Stimulated activated CD8-positive, alpha-beta memory T cell treated with anti-CD3 and anti-CD28 coated beads, Interleukin-7, amount 100 ng/mL, for 4 hours (primary cell): ENCODE measurements around the gene DOK7.
A peak's percentile ranks its signal among the peaks of the same experiment; 100 is the strongest.

Experiments
- DNase-seq, 2 donors: peaks; one replicate each; pipeline ENCODE4 v3.0.0-alpha.2; 2020; ENCODE audit warnings: low read depth in 2 of 2

The DOK7 gene

DNA sequence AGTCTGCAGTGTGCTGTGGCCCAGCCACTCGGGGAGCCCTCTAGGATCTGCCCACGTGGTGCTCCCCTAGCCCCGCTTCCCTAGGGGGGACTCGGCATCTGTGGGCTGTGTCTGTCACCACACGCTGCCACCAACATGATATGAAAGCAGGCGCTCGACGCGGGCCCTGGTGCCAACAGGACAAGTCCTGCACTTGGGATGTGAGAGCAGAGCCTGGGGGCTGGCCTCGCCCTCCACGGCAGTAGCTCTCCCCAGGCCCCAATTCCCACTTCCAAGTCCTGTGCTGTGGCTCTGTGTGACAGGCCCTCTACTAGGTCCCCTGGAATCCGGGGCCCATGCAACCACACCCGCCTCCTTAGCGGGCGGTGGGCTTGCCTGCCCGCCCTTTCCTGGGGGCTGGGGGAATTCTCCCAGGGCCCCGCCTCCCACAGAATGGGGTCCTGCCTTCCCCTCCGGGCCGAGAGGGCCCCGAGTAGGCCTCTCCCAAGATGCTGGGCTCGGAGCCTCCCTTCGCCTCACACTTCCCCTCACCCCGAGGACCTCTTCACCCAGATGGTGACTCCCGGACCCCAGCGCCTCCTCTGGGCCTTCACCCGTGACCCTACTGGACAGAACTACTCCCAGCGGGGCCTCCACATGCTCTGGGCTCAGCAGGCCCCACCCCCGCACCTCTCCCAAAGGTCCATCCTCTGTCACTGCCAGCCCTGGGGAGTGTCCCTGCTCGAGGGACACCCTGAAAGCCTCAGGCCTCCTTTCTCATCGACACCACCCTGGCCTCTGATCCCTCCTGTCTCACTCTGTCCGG, 57.9 kb downstream of the DOK7 start:
- DNase-seq, result no peak

DNA sequence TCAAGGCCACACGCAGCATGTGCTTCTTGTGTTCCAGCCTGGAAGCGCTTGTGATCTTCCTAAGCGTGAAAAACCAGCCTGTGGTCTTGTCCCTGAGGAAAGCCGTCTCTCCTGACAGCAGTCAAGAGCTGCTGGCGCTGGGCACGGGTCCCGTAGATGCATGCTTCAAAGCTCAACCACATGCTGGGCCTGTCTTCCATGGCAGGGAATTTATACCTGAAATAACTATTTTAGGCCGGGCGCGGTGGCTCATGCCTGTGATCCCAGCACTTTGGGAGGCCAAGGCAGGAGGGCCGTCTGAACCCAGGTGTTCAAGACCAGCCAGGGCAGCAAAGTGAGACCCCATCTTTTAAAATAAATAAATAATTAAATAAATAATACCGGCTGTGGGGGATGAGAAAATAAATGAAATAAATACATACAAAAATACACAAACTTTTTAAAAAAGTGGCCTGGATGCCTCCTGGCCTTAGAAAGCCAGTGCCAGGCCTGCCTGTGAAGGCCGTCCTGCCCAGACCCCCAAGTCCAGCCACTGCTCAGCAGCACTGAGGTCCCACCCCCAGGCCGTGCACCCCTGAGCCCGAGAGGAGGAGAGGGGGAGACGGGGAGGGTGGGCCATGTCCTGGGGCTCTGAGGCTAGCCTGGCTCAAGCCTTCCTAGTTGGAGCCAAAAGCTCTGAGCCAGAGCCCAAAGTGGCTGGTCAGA, 58.7 kb downstream of the DOK7 start:
- no peak for DNase-seq

DNA sequence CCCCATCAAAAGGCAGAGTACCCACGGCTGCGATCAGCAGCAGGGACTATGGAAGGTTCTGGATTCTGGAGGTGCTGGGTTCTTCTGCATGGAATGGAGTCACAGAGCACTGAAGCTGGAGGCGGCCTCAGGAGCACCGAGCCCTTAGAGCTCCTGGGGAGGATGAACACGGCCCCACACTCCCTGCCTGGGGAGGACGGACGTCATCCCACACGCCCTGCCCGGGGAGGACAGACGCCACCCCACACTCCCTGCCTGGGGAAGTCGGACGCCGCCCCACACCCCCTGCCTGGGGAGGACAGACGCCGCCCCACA, 59.2 kb downstream of the DOK7 start:
- DNase-seq, result no peak

DNA sequence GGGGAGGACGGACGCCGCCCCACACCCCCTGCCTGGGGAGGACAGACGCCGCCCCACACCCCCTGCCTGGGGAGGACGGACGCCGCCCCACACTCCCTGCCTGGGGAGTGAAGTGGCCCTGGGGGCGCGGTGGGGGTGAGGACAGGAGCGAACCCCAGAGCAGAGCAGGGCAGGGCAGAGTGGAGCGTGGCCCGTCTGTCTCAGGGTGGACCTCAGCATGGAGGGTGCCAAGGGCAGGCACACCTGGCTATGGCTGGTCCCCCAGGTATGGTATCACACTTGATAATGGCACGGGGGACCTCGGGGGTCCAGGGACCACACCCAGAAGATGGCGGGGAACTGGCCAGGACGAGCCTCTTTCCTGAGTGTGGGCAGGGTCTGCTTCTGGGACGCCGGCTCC, 59.5 kb downstream of the DOK7 start:
- DNase-seq, result no peak

DNA sequence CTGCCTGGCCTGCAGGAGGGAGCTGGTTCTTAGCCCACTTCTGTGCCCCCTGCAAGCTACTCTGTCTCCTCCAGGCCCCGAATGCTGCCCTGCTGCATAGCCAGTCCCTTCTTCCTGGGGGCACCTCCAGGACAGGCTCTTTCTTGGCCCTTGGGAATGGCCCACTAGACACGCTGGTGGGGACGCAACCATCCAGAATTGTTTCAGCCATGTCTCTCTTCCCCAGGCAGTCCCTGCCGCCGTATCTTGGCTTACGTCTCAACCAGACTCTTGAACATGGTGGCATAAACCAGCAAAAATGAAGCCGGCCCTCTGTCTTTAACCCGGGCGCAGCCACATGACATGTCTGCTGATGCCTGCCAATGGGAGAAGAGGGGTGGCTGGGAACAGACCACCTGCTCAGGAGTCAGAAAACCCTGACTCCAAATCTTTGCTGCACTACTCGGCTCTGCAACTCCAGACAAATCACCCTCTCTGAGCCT, 60.1 kb downstream of the DOK7 start:
- DNase-seq, result no peak

DNA sequence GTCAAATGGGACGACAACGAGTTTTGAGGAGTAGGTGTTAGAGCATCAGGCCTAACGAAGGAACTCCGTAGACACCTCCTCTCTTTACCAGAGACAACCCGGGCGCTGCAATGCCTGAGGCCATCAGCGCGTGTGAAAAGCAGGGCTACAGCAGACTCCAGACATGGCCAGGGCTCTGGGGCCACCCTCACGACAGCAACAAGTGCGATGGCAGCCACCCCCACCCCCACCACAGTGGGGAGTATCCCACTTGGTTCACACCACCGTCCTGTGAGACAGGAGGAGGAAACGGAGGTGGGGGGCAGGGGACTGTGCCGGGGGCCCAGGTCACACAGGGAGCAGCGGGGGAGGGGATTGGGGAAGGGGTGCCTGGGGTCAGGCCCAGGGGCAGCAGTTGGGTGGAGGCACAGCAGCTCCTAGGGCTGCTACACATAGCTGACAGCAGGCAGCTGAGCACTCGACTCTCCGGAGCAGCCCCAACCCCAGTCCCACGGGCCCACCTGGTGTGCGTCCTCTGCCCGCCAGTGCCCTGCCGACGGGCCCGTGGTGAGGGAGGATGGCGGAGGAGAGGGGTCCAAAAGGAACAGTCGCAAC, 60.6 kb downstream of the DOK7 start:
- no peak for DNase-seq

DNA sequence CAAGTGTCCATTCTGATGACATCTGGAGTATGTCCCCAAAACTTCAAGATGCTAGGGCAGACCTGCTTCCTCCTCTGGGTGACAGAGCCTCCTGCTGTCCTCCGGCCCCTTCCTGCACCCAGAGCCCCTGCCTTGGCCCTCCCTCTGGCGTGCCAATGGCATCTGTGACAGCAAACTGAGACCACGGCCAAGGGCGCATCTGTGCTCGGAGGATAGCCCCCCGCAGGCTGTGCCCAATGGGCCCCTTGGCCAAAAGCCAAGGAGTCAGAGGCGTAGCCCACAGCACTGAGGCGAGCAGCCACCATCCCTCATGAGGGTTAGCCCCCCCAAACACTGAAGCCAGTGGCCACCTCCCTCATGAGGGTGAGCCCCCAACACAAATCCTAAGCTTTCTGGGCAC, 61.2 kb downstream of the DOK7 start:
- no peak for DNase-seq

DNA sequence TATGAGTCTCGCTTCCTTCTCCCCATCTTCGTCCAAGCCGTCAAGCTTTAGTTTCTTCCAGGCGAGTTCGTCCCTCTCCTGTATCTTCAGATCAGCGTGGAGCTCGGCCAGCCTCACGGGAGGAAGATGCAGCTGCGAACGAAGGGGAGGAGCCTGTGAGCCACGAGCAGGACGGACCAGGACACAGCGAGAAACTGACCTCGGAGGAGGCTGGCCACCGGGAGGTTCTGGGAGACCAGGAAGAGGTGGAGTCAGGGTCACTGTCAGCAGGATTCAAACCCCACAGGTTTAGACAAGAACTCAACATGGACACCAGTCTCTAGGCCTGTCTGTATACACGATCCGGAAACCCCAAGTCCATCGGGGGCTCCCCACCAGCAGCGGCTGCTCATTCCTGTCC, 61.8 kb downstream of the DOK7 start:
- DNase-seq, result no peak

DNA sequence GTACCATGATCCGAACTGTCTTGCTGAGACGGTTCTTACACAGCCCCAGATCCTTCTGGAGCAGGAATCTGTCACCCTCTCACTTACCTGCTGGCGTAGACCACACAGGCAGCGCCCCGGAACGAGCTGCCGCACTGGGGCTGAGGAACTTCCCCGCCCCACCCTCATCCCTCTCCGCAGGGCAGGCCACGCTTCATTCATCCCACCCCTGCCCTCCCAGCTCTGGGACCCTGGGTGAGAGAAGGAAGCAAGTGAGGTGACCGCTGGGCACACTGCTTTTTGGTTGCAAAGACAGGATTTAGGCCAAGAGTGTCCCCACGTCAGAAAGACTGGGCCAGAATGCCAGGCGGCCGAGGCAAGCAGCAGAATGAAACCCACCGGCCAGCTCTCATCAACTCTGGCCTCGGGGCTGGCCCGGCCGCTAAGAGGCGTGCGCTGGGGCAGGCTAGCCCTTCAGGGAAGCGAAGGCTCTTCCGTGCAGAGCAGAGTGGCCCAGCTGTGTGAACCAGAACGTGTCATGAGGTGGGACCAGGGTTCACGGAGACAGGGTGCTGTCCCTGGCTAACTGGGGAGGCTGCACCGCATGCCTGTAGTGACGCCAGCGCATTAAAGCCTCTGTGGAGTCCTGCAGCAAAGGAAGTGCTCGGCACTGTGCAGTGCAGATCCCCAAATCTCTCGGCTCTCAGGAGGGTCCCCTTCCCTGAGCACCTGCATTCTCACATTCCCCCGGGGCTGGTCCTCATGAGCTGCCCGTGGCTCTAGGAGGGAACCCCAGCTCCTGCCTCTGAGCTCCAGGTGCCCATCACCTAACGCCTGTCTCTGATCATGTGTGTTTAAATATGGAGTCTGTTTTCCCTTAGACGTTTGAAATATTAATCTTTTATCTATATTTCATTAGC, 62.7 kb downstream of the DOK7 start:
- no peak for DNase-seq

DNA sequence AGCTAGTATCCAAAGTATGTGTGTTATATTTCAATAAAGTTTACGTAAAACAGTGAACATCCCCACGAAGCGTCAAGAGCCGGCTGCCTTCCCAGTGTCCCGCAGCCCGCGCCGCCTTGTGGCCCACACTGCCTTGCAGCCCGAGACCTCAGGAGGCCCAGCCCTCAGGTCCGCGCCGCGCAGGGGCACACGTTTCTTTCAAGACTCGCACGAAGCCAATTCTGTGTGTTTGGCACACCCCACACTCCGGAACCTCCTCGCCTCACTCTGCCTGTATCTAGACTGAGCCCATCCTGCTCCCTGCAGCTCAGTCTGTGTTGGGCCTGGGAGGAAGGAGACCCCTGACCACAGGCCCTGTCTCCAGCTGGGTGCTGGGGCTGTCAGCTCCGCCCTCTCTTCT, 63.4 kb downstream of the DOK7 start:
- no peak for DNase-seq

DNA sequence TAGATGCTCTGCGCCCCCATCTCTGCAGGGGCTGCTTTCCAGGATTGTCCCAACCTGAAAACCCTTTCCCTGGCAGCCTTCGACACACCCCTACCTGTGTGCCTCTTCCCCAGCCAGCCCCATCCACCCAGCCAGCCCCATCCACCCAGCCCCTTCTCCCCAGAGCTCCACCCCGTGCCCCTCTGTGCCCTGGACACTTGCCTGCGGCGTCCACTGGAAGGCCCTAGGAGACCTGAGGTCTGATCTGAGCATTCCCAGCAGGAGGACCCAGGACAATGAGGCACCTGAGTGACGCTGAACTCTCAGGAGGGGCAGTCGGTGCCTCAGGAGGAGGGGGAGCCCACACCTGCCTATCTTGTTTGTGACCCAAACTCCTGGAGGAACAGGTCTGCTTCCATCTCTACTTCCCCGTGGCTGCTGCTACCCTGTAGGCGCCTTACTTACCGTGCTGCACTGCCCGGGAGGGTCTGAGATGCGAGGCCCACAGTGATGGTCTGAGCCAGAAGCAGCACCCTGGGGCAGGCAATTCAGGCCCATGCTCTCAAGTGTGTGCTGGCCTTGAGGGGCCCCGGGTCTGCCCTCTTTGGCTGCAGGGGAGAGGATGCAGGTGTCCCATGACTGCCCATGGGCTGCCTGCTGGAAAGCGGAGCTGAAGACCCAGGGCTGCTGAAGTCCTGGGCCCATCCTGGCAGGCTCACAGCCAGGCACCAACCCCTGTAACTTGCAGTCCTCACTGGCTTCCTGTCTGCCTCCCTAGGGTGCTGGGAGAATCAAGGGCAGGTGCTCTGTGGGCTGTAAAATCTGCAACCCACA, 64.2 kb downstream of the DOK7 start:
- DNase-seq, result no peak

DNA sequence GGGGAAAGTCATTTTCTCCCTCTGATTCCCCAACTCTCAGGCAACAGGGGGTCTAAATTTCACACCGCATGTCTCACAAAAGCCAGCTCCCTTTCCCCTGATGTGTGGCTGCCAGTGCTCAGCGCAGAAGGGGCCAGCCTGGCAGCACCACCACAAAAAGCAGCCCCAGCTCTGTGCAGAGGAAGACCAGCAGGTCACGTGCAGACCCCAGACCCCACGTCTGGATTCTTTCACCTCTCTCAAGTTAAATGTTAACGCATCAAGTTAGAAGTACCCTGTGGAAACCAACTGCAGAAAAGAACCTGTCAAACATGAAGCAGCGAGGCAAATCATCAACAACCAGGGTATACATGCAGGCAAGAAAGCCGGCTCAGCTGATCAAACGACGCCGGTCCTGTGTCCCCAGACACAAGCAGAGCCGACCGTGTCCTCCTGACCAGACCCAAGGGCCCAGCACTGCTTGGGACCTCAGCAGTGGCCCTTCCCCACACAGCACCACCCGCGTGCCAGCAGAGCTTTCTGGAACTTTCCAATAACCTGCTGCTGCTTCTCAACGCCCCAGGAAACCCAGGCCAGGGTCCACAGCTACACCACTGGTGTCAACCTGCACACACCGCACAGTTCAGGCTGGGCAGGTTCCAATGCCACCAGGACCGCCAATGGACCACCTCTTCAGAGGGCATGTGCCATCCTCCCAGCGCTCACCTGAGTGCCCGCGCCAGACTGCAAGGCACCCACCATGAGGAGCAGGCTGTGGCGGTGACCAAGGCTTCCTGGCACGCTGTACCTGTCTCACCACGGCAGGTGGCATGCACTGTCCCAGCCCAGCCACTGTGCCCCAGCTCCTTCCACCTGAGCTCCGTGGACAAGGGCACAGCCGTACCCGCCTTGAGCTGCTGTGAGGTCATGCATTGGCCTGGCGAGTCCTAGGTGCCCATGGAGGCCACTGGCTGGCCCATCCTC, 65.1 kb downstream of the DOK7 start:
- no peak for DNase-seq

DNA sequence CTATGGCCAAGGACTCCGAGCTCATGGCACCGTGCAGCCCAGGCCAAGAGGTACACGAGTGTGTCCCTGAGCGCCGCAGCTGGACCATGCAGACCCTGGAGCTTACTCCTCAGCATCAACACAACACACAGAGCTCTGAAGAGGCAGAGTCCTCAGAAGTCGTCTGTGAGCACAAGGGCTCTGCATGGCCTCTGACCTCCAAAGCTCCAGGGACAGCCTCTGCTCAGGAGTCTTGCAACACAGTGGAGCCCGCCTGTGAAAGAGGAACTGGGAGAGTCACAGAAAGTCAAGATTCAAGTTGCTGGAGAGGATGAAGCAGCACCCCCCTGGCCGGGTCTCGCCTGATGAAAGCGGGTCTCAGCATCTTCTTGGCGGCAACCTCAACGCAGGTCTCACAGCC, 66.3 kb downstream of the DOK7 start:
- no peak for DNase-seq

DNA sequence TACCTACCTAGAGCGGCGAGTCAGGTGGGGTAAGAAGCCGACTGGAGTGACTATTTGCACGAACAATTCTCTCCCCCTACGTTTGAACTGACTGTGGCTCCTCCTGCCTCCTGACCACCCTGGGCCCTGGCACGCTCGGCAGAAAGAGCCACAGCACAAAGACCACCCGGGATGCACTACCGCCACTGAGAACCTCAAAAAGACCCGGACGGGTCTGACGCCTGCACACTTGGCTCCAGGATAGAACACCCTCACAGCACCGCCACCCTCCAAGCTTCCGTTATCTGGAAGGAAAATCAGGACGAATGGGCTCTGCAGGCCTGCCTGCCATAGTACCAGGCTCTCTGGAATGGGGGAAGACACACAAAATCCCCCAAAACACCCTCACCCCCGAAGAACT, 66.9 kb downstream of the DOK7 start:
- no peak for DNase-seq

DNA sequence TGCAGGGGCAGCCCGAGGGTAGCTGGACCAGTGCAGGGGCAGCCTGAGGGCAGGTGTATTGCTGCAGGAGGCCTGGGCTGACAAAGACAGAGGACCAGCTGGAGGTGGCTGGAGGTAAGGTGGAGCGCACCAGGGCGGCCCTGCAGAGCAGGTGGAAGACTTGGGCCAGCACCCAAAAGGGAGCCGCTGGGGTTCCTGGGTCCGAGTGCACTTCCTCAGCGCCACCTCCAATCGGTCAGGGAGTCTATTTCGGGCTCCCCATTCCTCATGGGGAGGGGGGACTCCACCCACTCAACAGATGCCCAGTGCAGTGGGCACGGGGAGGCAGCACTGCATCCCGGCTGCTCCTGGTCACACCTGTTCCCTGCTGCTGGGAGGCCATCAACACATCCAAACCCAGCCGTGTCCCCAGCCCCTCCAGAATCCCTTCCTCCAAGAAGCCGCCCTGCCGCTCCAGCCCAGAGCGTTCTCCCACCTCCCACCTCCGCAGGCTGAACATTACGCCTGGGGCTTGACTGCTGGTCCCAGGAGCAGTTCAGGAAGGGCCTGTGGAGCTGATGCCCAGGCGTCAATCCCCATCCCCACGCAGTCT, 67.7 kb downstream of the DOK7 start:
- no peak for DNase-seq

DNA sequence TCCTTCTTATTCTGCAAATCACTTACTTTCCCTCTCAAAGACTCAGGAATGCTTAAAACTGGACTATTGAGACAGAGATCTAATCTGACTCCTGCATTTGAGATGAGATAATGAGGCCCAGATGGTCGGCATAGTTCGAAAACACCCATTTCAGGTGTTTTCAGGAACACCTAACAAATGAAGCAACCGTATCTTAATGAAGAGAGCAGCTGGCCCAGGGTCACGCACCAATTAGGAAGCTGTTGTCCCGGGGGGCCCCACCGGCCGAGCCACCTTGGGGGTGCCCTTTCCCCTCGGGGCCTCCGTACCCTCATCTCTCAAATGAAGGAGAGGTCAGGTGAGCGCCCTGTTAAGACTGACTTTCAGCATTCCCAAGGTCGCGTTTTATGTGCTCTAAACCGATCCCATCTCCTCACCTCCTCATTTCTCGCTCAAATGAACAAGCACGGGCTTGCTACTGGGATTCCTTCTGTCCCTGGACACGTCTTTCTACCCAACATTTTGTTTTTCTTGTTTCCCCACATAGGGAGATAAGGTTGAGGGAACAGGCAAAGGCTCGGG, 68.3 kb downstream of the DOK7 start:
- no peak for DNase-seq

DNA sequence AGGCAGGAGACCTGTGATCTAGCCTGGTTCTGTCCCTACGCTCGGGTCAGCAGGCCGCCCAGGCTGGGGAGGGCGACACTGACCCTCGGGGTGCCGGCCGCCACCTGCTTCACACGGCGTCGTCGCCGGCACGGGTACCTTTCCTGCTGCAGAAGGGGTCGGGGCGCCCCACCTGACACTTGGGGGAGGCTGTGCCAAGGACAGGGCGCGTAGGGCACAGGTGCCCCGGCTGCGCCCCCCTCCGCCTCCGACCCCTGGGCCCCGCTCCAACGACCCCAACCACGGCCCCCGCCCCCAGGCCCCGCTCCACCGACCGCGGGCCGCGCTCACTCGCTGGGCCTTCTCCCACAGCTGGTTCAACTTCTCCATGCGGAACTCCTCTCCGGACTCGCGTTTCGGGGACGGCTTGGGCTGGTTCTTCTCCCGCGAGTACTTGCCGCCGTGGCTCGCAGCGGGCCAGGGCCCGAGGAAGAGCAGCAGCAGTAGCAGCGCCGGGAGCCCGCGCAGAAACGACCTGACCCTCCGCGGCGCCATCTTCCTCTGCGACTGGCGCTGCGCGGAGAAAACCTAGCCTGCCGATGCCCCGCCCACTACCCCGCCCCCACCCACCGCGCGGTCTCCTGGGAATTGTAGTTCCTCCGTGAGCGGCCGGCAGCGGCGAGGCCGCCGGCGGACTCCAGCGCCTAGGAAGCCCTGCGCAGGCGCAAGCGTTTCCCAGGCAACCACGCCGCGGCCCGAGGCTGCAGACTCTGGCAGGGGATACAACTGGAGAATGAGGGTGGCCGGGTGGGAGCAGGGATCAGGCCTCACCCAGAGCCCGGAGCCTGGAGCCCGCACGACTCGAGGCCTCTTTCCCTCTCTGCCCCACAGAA, 69.0 kb downstream of the DOK7 start, which contains the start of gene LRPAP1:
Gene LRPAP1 (minus strand): TSS at position 544 of the 872 bp plus-strand sequence. CDS start 10 bp downstream, at position 534.
- DNase-seq, result peak; percentile 72 to 83

DNA sequence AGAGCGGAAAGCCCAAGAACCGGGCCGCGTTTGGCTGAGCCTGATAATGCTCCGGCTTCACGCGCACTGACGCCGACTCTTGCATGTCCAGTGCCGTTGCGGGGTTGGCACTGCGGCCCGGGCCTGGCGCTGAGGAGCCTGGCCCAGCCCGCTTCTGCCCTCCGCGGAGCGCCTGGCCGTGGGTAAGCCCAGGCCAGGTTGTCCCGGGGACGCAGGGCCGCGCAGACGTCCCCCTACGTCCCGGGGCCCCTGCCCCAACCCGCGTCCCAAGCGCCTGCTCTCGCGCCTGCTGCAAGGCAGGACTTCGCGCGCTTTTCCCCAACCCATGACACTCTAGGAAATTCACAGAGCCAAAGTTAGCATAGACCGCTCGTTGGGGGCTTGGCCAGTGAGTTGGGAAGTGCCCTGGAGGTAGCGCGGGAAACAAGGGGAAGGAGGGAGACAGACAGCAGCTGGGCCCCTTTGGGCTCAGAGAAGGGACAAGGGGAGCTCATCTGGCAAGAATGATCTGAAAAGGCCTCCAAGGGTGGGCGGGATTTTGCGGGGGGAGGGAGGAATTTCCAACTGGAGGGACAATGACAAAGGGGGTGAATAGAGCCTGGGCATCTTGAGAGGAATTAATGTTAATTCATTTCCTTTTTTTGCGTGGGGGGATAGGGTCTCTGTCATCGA, 69.8 kb downstream of the DOK7 start:
- DNase-seq, result no peak
